GM12801 (cell line): ENCODE results near the gene B4GALNT3.

Experiments used
- CTCF ChIP-seq: IDR thresholded peaks from one replicate; pipeline ENCODE4 v1.5.1; 2011; ENCODE audit warnings: control low read depth; ENCODE audit not compliant: insufficient read length; ENCODE audit errors: extremely low read depth

B4GALNT3 gene

GRCh38 chr12:503111-503761, 43.5 kb downstream of the B4GALNT3 start:
- no peak for TF ChIP-seq CTCF

- no peak for TF ChIP-seq CTCF
Measured at GRCh38 chr12:505221-505620, 45.5 kb downstream of the B4GALNT3 start.

- no peak for TF ChIP-seq CTCF
Measured at GRCh38 chr12:507391-507796, 47.7 kb downstream of the B4GALNT3 start.

GRCh38 chr12:508145-508544, 48.4 kb downstream of the B4GALNT3 start:
- no peak for TF ChIP-seq CTCF

GRCh38 chr12:508795-509194, 49.1 kb downstream of the B4GALNT3 start:
- no peak for TF ChIP-seq CTCF

GRCh38 chr12:509500-509899, 49.8 kb downstream of the B4GALNT3 start:
- TF ChIP-seq CTCF, result no peak

- no peak for TF ChIP-seq CTCF
Measured at GRCh38 chr12:510071-510825, 50.5 kb downstream of the B4GALNT3 start.
